Kidney (tissue), 14 donors: ENCODE results near the gene SESN1. TPM values are rescaled to one million over a fixed set of nuclear protein-coding genes. Genes with fewer than 3 reads are reported as not detected.
"Not testable (repeated sequence)": the region's sequence is repeated elsewhere in the genome, so short reads cannot be mapped to it uniquely, and the experiment has no call there.

Experiments
- DNase-seq, 5 donors: peaks; one replicate each; pipeline ENCODE4 v3.0.0-alpha.2; 2013 to 2020
- FAIRE-seq: peaks from 2 replicates; lab custom pipeline; 2012; peaks lifted over from hg19 to GRCh38; lab: Jason Lieb, UNC
- H3K27ac ChIP-seq, 2 donors: one replicate each; pipeline ENCODE4 v1.7.0; 2013; ENCODE audit warnings: low read depth in 2 of 2, low read length in 2 of 2, inconsistent platforms in 1 of 2
- H3K27me3 ChIP-seq: one replicate; pipeline ENCODE4 v1.7.1; 2013; ENCODE audit warnings: low read length, inconsistent platforms; ENCODE audit not compliant: control insufficient read depth, insufficient read depth
- H3K36me3 ChIP-seq, 3 donors: one replicate each; pipeline versions ENCODE4 v1.7.0 to v1.7.1; 2013; ENCODE audit warnings: low read length in 3 of 3, control low read depth in 1 of 3, inconsistent platforms in 1 of 3; ENCODE audit not compliant: insufficient read depth in 3 of 3, control insufficient read depth in 2 of 3
- H3K4me1 ChIP-seq, 3 donors: one replicate each; pipeline versions ENCODE4 v1.7.0 to v1.7.1; 2013; ENCODE audit warnings: low read length in 3 of 3, inconsistent platforms in 1 of 3, low read depth in 1 of 3; ENCODE audit not compliant: control insufficient read depth in 2 of 3, insufficient read depth in 2 of 3
- H3K4me3 ChIP-seq, 3 donors: one replicate each; pipeline versions ENCODE4 v1.7.0 to v1.8.1; 2013; ENCODE audit warnings: low read length in 3 of 3, control low read depth in 1 of 3, inconsistent platforms in 1 of 3
- H3K9ac ChIP-seq, 3 donors: one replicate each; pipeline versions ENCODE4 v1.7.0 to v1.7.1; 2013; ENCODE audit warnings: low read length in 3 of 3, control low read depth in 1 of 3, inconsistent platforms in 1 of 3
- H3K9me3 ChIP-seq, 3 donors: one replicate each; pipeline versions ENCODE4 v1.7.0 to v1.7.1; 2013; ENCODE audit warnings: low read length in 3 of 3, control low read depth in 1 of 3, inconsistent platforms in 1 of 3; ENCODE audit not compliant: control insufficient read depth in 2 of 3, insufficient read depth in 1 of 3
- intact Hi-C: fragments of 100-400 bp; cut with DNase I; formaldehyde crosslinking; loops from one replicate; pipeline ENCODE4 v1.11.1; 2022
- polyA plus RNA-seq: library from polyadenylated mRNA; stranded (reverse); fragments of 350-450 nt; fragmentation: Illumina TruSeq; extraction: RNeasy Lipid Tissue Mini Kit (QIAGEN cat#74804); gene quantifications from one replicate; pipeline ENCODE4 v1.2.3, GENCODE V29; 2014; ENCODE audit warnings: low read depth, low replicate concordance; ENCODE audit not compliant: insufficient read depth
- total RNA-seq: library from RNA; stranded (reverse); fragmentation: NEBNext Ultra II Directional; extraction: Animal tissue kit (Norgen Biotek cat#: 25700); gene quantifications from one replicate; pipeline ENCODE4 v1.2.1, GENCODE V29; 2021
- TF ChIP-seq, protein P1 (sequence below): IDR thresholded peaks from 3 replicates; pipeline ENCODE4 v1.5.1; 2012; ENCODE audit warnings: mild to moderate bottlenecking, moderate library complexity, borderline replicate concordance; ENCODE audit not compliant: insufficient read depth; ENCODE audit errors: extremely low read depth
- donor health status: control.
- donor health status: control.
- donor health status: control.
- donor health status: control.
- donor health status: control.
- donor health status: DM: yes; HTN: yes; CAD: no.
- donor health status: Normal renal cell carcinoma (clear cell type).

The SESN1 gene
- total and polyA plus RNA-seq, 2 donors from 2014 or later, result 14.8 to 26.0 TPM

DNA sequence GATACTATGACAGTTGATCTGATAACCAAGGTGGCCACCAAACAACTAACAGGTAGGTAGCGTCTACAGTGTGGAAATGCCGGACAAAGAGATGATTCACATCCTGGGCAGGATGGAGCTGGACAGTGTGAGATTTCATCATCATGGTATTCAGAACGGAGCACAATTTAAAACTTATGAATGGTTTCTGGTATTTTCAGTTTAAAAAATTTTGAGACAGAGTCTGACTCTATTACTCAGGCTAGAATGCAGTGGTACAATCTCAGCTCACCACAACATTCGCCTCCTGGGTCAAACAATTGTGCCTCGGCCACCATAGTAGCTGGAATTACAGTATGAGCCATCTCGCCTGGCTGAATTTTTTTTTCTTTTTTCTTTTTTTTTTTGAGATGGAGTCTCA lies 44.5 kb upstream of the SESN1 start:
- Histone ChIP-seq H3K9ac (no peak overlapping the region), H3K36me3 (peaks cover 0 to 2% (median 0%) of the 10 kb centered on the region in 3 donors), H3K27ac (no peak overlapping the region), H3K4me3 (no peak overlapping the region), H3K27me3 (no peaks in the 10 kb centered on the region), H3K4me1 (no peaks in the 10 kb centered on the region), H3K9me3 (no peaks in the 10 kb centered on the region)
- TF ChIP-seq, protein P1, sequence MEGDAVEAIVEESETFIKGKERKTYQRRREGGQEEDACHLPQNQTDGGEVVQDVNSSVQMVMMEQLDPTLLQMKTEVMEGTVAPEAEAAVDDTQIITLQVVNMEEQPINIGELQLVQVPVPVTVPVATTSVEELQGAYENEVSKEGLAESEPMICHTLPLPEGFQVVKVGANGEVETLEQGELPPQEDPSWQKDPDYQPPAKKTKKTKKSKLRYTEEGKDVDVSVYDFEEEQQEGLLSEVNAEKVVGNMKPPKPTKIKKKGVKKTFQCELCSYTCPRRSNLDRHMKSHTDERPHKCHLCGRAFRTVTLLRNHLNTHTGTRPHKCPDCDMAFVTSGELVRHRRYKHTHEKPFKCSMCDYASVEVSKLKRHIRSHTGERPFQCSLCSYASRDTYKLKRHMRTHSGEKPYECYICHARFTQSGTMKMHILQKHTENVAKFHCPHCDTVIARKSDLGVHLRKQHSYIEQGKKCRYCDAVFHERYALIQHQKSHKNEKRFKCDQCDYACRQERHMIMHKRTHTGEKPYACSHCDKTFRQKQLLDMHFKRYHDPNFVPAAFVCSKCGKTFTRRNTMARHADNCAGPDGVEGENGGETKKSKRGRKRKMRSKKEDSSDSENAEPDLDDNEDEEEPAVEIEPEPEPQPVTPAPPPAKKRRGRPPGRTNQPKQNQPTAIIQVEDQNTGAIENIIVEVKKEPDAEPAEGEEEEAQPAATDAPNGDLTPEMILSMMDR, result no peak
- intact Hi-C loops, result no loop called here
- DNase-seq (no peak), FAIRE-seq (no peak)

DNA sequence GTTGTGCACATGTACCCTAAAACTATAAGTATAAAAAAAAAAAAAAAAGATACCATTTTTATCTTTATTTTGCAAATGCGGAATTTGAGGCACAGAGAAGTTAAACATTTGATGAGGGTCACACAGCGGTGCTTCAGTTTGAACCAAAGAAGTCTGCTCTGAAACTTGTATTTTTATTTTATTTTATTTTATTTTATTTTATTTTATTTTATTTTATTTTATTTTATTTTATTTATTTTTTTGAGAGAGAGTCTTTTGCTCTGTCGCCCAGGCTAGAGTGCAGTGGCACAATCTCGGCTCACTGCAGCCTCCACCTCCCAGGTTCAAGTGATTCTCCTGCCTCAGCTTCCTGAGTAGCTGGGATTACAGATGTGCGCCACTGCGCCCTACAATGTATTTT lies 41.9 kb upstream of the SESN1 start:
- H3K27ac ChIP-seq, H3K9ac ChIP-seq, intact Hi-C loops, H3K4me3 ChIP-seq, DNase-seq, FAIRE-seq, H3K27me3 ChIP-seq, H3K9me3 ChIP-seq, H3K4me1 ChIP-seq, H3K36me3 ChIP-seq: not testable (repeated sequence)

DNA sequence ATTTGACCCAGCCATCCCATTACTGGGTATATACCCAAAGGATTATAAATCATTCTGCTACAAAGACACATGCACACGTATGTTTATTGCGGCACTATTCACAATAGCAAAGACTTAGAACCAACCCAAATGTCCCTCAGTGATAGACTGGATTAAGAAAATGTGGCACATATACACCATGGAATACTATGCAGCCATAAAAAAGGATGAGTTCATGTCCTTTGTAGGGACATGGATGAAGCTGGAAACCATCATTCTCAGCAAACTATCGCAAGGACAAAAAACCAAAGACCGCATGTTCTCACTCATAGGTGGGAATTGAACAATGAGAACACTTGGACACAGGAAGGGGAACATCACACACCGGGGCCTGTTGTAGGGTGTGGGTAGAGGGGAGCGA lies 41.4 kb upstream of the SESN1 start:
- intact Hi-C loops, H3K9me3 ChIP-seq, H3K4me3 ChIP-seq, H3K4me1 ChIP-seq, H3K9ac ChIP-seq, DNase-seq, H3K27me3 ChIP-seq, H3K36me3 ChIP-seq, FAIRE-seq, H3K27ac ChIP-seq: not testable (repeated sequence)

DNA sequence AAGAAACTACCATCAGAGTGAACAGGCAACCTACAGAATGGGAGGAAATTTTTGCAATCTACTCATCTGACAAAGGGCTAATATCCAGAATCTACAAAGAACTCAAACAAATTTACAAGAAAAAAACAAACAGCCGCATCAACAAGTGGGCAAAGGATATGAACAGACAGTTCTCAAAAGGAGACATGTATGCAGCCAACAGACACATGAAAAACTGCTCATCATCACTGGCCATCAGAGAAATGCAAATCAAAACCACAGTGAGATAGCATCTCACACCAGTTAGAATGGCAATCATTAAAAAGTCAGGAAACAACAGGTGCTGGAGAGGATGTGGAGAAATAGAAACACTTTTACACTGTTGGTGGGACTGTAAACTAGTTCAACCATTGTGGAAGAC lies 41.0 kb upstream of the SESN1 start:
- FAIRE-seq, result not testable (repeated sequence)

DNA sequence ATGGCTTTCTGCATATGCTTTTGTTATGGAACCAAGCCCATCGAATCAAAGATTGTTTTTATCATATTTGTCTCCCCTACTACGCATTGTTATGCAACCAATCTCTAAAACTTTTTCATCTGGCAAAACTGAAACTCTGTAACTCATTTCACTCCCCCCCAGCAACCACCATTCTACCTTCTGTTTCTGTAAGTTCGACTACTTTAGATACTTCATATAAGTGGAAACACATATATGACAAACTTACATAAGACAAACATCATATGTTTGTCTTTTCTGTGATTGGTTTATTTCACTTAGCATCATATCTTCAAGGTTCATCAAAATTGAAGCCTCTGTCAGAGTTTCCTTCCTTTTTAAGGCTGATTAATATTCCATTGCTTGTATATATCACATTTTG lies 35.4 kb upstream of the SESN1 start:
- DNase-seq (no peak), FAIRE-seq (no peak)
- no peaks in the 10 kb centered on the region for H3K4me1 ChIP-seq

More for the DNA sequence above, 41.0 kb upstream of the SESN1 start:
- DNase-seq, H3K9ac ChIP-seq, H3K4me1 ChIP-seq, H3K27ac ChIP-seq, H3K27me3 ChIP-seq, intact Hi-C loops, H3K4me3 ChIP-seq, H3K36me3 ChIP-seq, H3K9me3 ChIP-seq: not testable (repeated sequence)

More for the DNA sequence above, 35.4 kb upstream of the SESN1 start:
- Histone ChIP-seq H3K4me3 (no peak overlapping the region), H3K36me3 (no peaks in the 10 kb centered on the region), H3K27ac (no peak overlapping the region), H3K9ac (no peak overlapping the region), H3K27me3 (no peaks in the 10 kb centered on the region), H3K9me3 (no peaks in the 10 kb centered on the region)
- intact Hi-C loops, result no loop called here
- TF ChIP-seq, protein P1, result no peak
